K562 (cell line): ENCODE data around the gene GAL3ST3. TPM values are rescaled to one million over a fixed set of nuclear protein-coding genes. Genes with fewer than 3 reads are reported as not detected.

Experiments
- CREB1 ChIP-seq, 2 experiments: sonication (generic) in 1 of 2; formaldehyde crosslinking in 1 of 2; IDR thresholded peaks; 2 replicates each; pipeline versions ENCODE4 v1.6.1 to v1.8.0; 2012 to 2022; ENCODE audit warnings: inconsistent platforms in 1 of 2, mild to moderate bottlenecking in 1 of 2, missing genetic modification reagents in 1 of 2, moderate library complexity in 1 of 2
- ILK ChIP-seq: fragments of 450-650 bp; IDR thresholded peaks from 2 replicates; pipeline ENCODE4 v1.6.1; 2016; ENCODE audit warnings: missing genetic modification characterization, low read depth, mild to moderate bottlenecking, missing compliant biosample characterization, moderate library complexity, borderline replicate concordance
- MTA3 ChIP-seq: fragments of 450-650 bp; formaldehyde crosslinking; IDR thresholded peaks from 2 replicates; pipeline ENCODE4 v1.6.1; 2017; ENCODE audit warnings: mild to moderate bottlenecking, borderline replicate concordance
- NEUROD1 ChIP-seq: fragments of 150-350 bp; IDR thresholded peaks from 2 replicates; pipeline ENCODE4 v1.6.1; 2014; ENCODE audit warnings: borderline replicate concordance, low read length, low read depth; ENCODE audit not compliant: partially characterized antibody
- SMARCA4 ChIP-seq: fragments of 450-650 bp; IDR thresholded peaks from 2 replicates; pipeline ENCODE4 v1.6.1; 2016
- SMARCE1 ChIP-seq: fragments of 450-650 bp; IDR thresholded peaks from 2 replicates; pipeline ENCODE4 v1.7.1; 2016; ENCODE audit warnings: mild to moderate bottlenecking
- ZNF316 ChIP-seq: fragments of 450-650 bp; IDR thresholded peaks from 2 replicates; pipeline ENCODE4 v1.6.1; 2016
- polyA plus RNA-seq, 8 experiments: library from polyadenylated mRNA; depleted of rRNA in 4 of 8; stranded (reverse) in 5 of 8; unstranded in 3 of 8; fragments of >200 nt; fragmentation: Nextera tagmentation in 2 of 8; fragmentation: Illumina TruSeq in 1 of 8; extraction: Ambion mirVana in 2 of 8; extraction: Trizol in 1 of 8; gene quantifications; 2 replicates each; pipeline versions ENCODE4 v1.2.1 to v1.2.3, GENCODE V29; 2011 to 2014; ENCODE audit warnings: inconsistent platforms in 1 of 8, missing spikeins in 1 of 8
- total RNA-seq, 7 experiments: library from RNA; depleted of rRNA in 6 of 7; stranded (reverse); fragments of >200 nt in 6 of 7; fragmentation: Illumina TruSeq in 2 of 7; extraction: Trizol in 2 of 7; gene quantifications; 2 replicates each; pipeline versions ENCODE4 v1.2.1 to v1.2.3, GENCODE V29; 2011 to 2021; ENCODE audit warnings: low replicate concordance in 1 of 7
- TF ChIP-seq, protein P1 (sequence below): fragments of 450-650 bp; IDR thresholded peaks from 2 replicates; pipeline ENCODE4 v1.6.1; 2018; ENCODE audit not compliant: partially characterized antibody

The GAL3ST3 gene
- total and polyA plus RNA-seq, 9 of the 15 experiments (the other 6 are each of a cell fraction or from before 2014, with no cell fraction given), result not detected

DNA sequence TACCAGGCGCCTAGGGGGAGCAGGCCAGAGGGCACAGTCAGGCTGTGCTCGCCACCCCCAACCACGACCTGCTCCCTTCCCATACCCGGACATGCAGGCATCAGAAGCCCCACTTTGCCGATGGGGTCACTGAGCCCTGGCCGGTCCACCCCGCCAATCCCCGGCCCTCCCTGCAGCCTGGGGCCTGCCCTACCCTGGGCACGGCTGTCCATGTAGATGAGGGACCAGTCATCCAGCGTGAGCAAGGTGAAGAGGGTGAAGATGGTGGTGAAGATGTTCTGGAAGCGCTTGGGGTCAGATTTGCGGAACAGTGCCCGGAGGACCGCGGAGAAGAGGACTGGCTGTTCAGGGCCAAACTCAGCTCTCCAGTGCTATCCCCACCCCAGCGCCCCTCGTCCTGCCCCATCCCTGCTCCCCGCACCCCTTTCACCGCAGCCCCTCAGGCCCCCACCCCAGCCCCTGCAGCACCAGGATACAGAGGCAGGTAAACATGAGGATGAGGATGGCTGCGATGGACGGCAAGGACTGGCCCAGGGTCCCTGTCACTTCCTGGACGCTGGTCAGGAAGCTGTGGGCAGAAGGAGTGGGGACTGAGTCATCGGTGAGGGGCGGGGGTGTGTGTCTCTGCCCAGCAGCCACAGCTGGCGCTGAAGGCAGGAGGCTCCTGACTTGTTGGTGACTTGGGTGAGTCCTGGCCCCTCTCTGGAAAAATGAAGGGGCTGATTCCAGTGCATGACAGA is 28.2 kb downstream of the GAL3ST3 start (continued):
- TF ChIP-seq, protein P1, sequence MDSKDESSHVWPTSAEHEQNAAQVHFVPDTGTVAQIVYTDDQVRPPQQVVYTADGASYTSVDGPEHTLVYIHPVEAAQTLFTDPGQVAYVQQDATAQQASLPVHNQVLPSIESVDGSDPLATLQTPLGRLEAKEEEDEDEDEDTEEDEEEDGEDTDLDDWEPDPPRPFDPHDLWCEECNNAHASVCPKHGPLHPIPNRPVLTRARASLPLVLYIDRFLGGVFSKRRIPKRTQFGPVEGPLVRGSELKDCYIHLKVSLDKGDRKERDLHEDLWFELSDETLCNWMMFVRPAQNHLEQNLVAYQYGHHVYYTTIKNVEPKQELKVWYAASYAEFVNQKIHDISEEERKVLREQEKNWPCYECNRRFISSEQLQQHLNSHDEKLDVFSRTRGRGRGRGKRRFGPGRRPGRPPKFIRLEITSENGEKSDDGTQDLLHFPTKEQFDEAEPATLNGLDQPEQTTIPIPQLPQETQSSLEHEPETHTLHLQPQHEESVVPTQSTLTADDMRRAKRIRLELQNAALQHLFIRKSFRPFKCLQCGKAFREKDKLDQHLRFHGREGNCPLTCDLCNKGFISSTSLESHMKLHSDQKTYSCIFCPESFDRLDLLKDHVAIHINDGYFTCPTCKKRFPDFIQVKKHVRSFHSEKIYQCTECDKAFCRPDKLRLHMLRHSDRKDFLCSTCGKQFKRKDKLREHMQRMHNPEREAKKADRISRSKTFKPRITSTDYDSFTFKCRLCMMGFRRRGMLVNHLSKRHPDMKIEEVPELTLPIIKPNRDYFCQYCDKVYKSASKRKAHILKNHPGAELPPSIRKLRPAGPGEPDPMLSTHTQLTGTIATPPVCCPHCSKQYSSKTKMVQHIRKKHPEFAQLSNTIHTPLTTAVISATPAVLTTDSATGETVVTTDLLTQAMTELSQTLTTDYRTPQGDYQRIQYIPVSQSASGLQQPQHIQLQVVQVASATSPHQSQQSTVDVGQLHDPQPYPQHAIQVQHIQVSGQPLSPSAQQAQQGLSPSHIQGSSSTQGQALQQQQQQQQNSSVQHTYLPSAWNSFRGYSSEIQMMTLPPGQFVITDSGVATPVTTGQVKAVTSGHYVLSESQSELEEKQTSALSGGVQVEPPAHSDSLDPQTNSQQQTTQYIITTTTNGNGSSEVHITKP, result peak; percentile 73
- TF ChIP-seq SMARCE1 (0 out of 2 replicates have a peak, but pooled peaks have one; percentile 43), SMARCA4 (peak; percentile 59), ZNF316 (no peak), ILK (no peak), MTA3 (0 out of 2 replicates have a peak, but pooled peaks have one; percentile 27), NEUROD1 (peak; percentile 54), CREB1 (IDR thresholded peaks at IDR 0.05) (no peak), CREB1 (CRISPR knock-in tag; IDR thresholded peaks at IDR 0.05) (no peak)
